Hematopoietic multipotent progenitor cell treated with erythropoietin and hydrocortisone succinate and interleukin-3 and kit ligand, for 4 days (in vitro differentiated cells): ENCODE results near the gene CRACR2A.

Experiments
- DNase-seq: peaks from one replicate; pipeline ENCODE4 v3.0.0-alpha.2; 2015

The CRACR2A gene

DNA sequence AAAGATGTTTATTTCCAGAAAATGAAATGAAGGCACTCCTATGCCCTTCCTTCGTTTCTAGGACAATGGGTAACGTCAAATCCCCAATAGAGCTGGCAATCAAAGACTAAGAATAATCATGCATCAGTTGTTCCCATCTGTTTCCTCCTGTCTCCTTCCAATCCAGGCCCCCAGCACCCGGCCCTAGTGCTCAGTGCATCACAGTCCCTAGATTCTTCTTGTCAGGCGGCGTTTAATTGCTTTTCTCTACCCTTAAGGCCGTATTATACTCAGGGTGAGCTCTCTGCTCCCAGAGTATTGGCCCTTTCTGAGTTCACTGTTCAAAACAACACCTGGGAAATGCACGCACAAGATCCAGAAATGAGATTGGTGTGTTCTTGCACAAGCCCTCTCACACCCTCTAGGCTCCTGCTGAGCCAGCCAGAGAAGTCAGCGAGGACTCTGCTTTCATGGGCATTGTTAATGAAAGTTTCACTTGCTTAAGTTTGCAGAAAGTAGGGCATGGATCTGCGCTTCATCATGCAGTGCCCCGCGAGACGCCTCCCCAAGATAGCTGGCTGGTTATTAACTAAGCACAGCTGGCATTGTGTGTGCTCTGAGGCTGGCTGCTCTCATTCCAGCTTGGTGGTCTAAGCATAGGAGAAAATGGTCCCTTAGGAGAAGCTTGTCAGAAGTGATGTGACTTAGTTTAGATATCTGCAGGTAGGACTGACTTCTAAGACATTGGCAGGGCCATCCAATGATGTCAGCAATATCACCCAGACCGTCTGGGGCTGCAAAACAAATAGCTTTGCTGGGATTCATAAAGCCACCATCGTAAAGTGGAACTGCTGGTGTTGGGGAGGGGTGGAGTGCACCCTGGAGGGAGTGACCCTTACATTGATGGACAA is 28.7 kb downstream of the CRACR2A start:
- DNase-seq = no peak

DNA sequence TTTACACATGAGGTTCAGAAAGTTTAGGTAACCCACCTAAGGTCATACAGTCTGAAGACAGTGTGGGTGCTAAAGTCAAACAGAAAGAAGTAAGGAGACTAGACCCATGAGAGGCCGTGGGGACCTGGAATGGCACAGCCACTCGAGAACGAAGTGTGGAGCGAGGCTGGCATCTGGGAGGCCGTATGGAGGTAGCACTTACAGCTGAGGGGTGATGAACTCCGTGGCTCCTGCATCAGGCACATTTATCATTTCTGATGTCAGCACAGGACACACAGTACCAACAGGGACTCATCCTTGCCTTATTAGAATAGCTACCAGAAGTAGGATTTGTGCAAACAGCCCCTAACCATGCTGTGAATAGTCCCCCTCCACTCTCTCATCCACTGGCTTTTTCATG is 30.5 kb downstream of the CRACR2A start:
- DNase-seq = no peak

- DNase-seq = no peak
These were observed 32.1 kb downstream of the CRACR2A start for GRCh38 chr12:3720772-3721171.

GRCh38 chr12:3718100-3718499 is 34.8 kb downstream of the CRACR2A start:
- peak; percentile 67 for DNase-seq

GRCh38 chr12:3717283-3717898 is 35.5 kb downstream of the CRACR2A start:
- DNase-seq = no peak

GRCh38 chr12:3715999-3716398 is 36.9 kb downstream of the CRACR2A start:
- no peak for DNase-seq

GRCh38 chr12:3713947-3714346 is 39.0 kb downstream of the CRACR2A start:
- no peak for DNase-seq

GRCh38 chr12:3713483-3713882 is 39.4 kb downstream of the CRACR2A start:
- no peak for DNase-seq

GRCh38 chr12:3712209-3712992 is 40.5 kb downstream of the CRACR2A start:
- DNase-seq = no peak

DNA sequence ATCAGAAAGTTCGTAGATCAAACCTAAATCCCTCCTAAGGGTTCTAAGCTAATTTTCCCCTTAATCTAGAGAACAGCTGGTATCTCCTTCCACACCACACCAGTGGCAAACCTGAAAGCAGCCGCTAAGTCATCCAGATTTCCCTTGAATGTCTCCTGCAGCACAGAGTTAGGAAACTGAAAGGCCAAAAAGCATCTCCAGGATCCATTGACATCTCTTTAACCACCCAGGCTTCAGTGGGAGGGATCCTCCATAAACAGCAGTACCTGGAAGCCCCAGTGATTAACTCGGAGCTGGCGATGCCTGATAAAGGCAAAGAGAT is 47.6 kb downstream of the CRACR2A start:
- DNase-seq = no peak

DNA sequence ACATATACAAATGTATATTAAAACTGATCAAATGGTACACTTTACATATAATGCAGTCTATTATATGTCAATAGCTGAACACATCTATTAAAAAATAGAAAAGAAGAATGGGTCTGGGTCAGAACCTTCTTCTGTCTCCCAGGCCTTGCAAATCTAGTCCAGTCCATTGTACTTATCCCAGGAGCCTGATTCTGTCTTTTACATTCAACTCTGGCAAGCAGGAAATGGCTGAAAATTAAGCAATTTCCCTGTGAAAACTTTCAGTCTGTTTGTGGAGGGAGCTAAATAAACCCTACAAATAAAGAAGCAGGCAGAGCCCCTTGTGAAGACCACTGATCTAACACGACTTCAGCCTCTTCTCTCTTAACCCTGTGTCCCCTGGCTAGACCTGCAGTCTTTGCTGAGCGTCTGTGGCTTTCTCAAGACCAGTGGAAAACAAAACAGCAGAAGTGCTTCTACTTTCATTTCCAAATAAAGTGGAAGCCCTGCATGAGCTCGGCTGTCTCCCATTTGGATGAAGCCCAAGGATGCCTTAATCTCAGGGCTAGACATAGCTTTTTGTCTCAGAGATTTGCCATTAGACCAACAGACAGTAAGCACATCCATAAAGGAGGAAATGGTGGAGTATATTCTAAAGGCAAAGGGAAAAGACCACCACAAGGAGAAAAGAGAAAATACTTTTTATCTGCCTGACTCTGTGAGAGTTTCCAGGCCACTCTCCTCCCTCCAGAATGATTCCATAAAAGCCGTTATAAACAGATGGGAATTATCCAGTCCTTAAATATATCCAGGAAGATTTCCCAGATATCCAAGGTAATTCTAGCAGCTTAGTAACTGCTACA is 48.2 kb downstream of the CRACR2A start:
- peak; percentile 12 for DNase-seq

DNA sequence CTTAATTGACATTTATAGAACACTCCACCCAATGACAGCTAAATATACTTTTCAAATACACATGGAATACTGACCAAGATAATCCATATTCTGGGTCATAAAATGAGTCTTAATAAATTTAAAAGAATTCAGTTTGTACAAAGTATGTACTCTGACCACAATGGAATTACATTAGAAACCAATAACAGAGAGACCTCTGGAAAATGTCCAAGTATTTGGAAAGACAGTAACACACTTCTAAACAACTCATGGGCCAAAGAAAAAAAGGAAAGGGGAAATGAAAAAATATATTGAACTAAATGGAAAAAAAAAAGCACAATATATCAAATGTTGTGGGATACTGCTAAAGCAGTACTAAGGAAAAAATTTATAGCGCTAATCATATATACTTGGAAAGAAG is 52.0 kb downstream of the CRACR2A start:
- no peak for DNase-seq

- no peak for DNase-seq
These were observed 54.5 kb downstream of the CRACR2A start for GRCh38 chr12:3698218-3698974.

DNA sequence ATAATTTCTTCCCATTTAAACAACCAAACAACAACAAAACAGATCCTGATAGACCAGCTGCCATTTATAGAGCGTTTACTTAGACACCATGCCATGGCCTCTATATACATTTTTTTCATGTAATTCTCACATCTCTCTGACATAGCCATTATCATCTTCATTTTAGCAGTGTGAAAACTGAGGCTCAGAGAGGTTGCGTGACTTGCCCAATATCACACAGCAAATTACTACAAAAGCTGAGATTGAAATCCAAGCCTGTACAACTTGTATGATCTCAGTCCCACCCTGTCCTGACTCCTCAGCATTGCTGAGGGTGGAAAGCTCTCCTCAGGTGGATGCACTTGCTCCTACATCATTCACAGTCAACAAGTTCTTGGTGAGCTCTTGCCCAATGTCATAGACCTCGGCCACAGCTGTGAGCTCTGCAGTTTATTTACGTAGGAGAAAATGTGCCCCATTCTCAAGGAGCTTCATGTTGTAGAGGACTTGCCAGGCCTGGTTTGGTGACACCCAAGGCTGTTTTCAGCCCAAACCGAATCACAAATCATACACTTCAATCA is 55.5 kb downstream of the CRACR2A start:
- DNase-seq = no peak

- no peak for DNase-seq
These were observed 58.2 kb downstream of the CRACR2A start for GRCh38 chr12:3694673-3695072.

DNA sequence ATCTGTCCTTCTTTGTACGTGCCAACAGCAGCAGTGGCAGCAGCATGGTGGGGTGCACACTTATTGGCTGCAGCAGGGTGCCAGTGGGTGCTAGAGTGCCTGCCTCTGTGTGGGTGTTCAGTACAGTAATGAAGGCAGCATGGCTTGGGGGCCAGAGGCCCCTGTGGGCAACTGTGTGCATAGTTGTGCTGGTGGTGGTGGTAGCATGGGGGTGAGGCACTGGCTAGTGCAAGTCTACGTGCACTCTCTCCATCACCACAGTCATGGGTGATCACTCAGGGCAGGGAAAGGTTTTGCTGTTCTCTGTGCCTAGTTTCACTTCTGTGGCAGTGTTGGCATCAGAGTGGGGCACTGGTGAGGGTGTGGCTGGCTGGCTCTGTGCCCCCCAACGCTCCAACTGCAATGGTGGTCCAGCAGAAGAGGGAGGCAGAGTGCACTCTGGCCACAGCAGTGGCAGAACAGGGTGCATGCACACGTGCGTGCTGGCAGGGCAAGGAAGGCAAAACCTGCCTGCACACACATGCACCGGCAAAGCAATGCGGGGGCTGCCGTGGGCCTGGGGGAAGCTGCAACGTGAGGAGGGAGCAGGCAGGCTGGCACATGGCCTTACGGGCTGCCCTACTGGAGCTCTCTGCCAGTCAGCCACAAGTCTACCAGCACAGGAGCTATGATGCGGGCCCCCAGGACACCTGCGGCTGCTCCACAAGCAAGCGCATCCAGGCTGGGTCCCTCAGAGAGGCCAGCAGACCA is 60.1 kb downstream of the CRACR2A start:
- no peak for DNase-seq

DNA sequence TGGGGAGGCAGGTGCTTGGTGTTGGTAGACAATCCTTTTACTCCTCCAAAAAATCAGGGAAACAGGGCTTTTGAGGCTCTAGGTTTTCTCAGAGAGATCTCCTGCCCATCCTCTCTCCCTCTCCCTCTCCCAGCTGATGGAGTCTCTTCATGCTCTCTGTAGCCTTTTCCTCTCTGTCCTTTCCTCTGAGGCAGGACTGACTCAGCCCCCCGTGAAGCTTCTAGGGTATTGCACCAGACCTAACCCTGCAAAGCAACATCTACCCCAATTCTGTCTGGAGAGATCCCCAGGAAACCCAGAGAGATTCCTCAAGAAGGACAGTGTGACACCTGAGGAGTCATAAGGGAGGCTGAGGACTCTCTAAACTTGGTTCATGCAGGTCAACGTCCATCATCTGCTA is 66.4 kb downstream of the CRACR2A start:
- DNase-seq = peak; percentile 12

- no peak for DNase-seq
These were observed 67.1 kb downstream of the CRACR2A start for GRCh38 chr12:3685830-3686229.

DNA sequence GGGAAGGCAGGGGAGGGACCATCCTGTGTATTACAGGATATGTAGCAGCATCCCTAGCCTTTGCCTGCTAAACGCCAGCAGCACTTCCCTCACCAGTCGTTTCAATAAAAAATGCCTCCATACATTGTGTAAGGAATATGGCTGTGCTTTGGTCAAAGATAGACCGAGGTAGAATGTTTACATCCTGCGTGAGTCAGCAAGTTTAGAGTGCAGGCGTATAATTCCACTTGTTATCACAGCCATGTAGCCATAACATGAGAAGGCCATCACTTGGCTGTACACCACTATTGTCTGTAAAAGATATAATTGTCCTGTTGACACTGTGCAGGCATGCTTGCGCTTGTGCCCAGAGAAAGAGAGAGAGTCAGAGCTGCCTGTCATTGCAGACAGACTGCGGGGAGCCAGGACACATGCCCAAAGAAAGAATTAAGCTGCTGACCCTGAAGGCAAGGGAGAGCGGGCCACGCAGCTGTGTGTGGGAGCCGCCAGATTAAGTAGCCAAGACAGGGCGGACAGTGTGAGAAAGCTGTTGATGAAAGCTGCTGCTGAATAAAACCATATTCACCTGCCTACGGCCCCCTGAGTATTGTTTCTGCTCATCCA is 68.4 kb downstream of the CRACR2A start:
- no peak for DNase-seq

DNA sequence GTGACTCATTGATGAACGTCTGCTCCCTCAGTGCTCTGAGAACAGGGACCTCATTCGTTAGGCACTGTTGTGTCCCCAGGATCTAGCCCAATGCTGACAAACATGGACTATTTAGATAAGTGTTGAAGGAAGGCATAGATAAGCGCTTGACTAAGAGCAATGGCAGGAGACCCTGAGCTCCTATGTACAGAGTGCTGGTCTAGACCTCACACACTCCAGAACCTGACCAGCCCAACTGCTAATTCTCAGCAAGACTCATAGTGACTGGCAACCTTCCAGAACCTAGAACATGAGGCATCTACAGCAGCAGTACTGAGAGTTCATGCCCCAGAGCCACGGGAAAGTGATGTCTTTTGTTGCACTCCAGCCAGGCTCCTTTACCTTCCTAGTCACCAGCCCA is 69.2 kb downstream of the CRACR2A start:
- DNase-seq = peak; percentile 60
